ENCODE data around the gene LRRC27. TPM values are rescaled to one million over a fixed set of nuclear protein-coding genes. Genes with fewer than 3 reads are reported as not detected.

The LRRC27 gene
- total and polyA plus RNA-seq, 2 of the 4 experiments (the other 2 are of a cell fraction), result 3.8 to 5.3 TPM

DNA sequence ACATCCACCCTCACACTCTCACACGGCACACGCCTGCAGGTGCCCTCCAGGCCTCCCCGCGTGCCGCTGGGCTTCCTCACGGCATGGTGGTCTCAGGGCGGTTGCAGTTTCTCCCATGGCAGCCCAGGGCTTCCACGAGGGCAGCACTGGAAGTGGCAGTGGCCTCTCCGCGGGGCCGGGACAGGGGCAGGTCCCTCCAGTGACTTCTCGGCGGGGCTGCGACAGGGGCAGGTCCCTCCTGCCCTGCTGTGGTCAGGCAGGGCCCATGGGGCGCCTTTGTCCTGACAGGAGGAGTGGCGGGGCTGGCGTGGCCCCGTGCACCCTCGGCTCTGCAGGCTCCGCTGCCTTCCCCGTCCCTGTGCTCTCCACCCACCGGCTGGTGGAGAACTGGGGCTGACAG lies 84.0 kb downstream of the LRRC27 start:
- POLR2A ChIA-PET (ENCODE audit: unreplicated experiment), result no interaction called here
- Histone ChIP-seq H2BK5ac (ENCODE audit: low read depth, low read length, poor library complexity, severe bottlenecking) (no peak overlapping the region), H3K36me3 (ENCODE audit: control insufficient read depth, insufficient read depth, low read length) (no peaks in the 10 kb centered on the region), H3K4ac (ENCODE audit: low read depth, low read length) (no peak overlapping the region), H2AK9ac (replicated peaks; ENCODE audit: low read depth, low read length, poor library complexity) (no peak overlapping the region), H2AFZ (replicated peaks; ENCODE audit: low read length, poor library complexity) (peak overlapping the region; percentile 43), H2BK120ac (ENCODE audit: low read depth, low read length) (no peak overlapping the region), H3K4me1 (ENCODE audit: control insufficient read depth, insufficient read depth, low read length) (peaks cover 1% of the 10 kb centered on the region; the same call in 1 of the 2 replicates), H3K56ac (ENCODE audit: extremely low read depth, insufficient read depth, low read length) (no peak overlapping the region), H3K9me3 (ENCODE audit: control insufficient read depth, insufficient read depth, low read length) (no peaks in the 10 kb centered on the region), H3K27me3 (ENCODE audit: control insufficient read depth, insufficient read depth, low read length) (no peaks in the 10 kb centered on the region), H3K9me1 (ENCODE audit: insufficient read depth, low read length) (peaks cover 9% of the 10 kb centered on the region), H4K8ac (ENCODE audit: low read depth in 2 of 2, low read length in 2 of 2) (no peak overlapping the region), H3K27ac (ENCODE audit: insufficient read depth, low read length) (no peak overlapping the region), H3K79me1 (ENCODE audit: low read depth in 1 of 2, low read length in 2 of 2) (peaks cover 0 to 11% of the 10 kb centered on the region in 2 experiments; a peak in 2 of 4 replicates), H3K18ac (ENCODE audit: low read depth, low read length) (no peak overlapping the region), H2AK5ac (ENCODE audit: low read depth, low read length) (no peak overlapping the region), H3K4me2 (ENCODE audit: low read depth, low read length) (no peak overlapping the region), H3K14ac (replicated peaks; ENCODE audit: low read depth, low read length) (no peak overlapping the region), H2BK20ac (ENCODE audit: low read depth, low read length) (no peak overlapping the region), H4K5ac (ENCODE audit: low read depth, low read length) (no peak overlapping the region), H3K4me3 (ENCODE audit: insufficient read depth, low read depth, low read length) (no peak overlapping the region), H2BK15ac (ENCODE audit: low read depth, low read length) (no peak overlapping the region), H3K23ac (ENCODE audit: low read depth, low read length) (no peak overlapping the region), H4K20me1 (ENCODE audit: insufficient read depth, low read length) (peaks cover 12% of the 10 kb centered on the region), H3K9ac (ENCODE audit: low read depth, low read length) (no peak overlapping the region), H4K91ac (ENCODE audit: insufficient read depth, low read depth, low read length) (no peak overlapping the region)
- dilution Hi-C loops (cut with HindIII; ENCODE audit: low sequenced_read_pairs, unreplicated experiment) (no loop called here), intact Hi-C loops (cut with micrococcal nuclease) (no loop called here), in situ Hi-C loops (cut with MboI; ENCODE audit: low sequenced_read_pairs) (no loop called here)
- no peak for DNase-seq
- BruUV-seq (replicated peaks), result no TSS peak
- CTCF ChIA-PET, result no interaction called here
- WGBS, 2 experiments (ENCODE audit: extremely low coverage in 2 of 2, insufficient read length in 1 of 2), result 84% methylated on average over 7 of the region's 22 CpGs; no CpG with 5 or more reads in 1 of the 2 experiments
- ATAC-seq (ENCODE audit: low read depth), result no peak
- TF ChIP-seq RCOR1 (IDR thresholded peaks at IDR 0.05; ENCODE audit: insufficient replicate concordance, low read length) (no peak), RAD21 (IDR thresholded peaks at IDR 0.05; ENCODE audit: low read length) (no peak), FOS (IDR thresholded peaks at IDR 0.05; ENCODE audit: low read depth, low read length) (no peak), POLR2A (IDR thresholded peaks at IDR 0.05; ENCODE audit: low read depth, low read length) (no peak), CEBPB (IDR thresholded peaks at IDR 0.05; ENCODE audit: low read depth, low read length) (no peak), MAZ (IDR thresholded peaks at IDR 0.05; ENCODE audit: borderline replicate concordance, low read depth, low read length) (no peak), NFE2L2 (IDR thresholded peaks at IDR 0.05; ENCODE audit: low read depth, low read length) (no peak), BHLHE40 (IDR thresholded peaks at IDR 0.05; ENCODE audit: low read depth, low read length) (no peak)
- TF ChIP-seq, protein P1, sequence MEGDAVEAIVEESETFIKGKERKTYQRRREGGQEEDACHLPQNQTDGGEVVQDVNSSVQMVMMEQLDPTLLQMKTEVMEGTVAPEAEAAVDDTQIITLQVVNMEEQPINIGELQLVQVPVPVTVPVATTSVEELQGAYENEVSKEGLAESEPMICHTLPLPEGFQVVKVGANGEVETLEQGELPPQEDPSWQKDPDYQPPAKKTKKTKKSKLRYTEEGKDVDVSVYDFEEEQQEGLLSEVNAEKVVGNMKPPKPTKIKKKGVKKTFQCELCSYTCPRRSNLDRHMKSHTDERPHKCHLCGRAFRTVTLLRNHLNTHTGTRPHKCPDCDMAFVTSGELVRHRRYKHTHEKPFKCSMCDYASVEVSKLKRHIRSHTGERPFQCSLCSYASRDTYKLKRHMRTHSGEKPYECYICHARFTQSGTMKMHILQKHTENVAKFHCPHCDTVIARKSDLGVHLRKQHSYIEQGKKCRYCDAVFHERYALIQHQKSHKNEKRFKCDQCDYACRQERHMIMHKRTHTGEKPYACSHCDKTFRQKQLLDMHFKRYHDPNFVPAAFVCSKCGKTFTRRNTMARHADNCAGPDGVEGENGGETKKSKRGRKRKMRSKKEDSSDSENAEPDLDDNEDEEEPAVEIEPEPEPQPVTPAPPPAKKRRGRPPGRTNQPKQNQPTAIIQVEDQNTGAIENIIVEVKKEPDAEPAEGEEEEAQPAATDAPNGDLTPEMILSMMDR (conservative IDR thresholded peaks at IDR 0.05; ENCODE audit: low read depth, low read length), result no peak
- TF ChIP-seq, protein P2, sequence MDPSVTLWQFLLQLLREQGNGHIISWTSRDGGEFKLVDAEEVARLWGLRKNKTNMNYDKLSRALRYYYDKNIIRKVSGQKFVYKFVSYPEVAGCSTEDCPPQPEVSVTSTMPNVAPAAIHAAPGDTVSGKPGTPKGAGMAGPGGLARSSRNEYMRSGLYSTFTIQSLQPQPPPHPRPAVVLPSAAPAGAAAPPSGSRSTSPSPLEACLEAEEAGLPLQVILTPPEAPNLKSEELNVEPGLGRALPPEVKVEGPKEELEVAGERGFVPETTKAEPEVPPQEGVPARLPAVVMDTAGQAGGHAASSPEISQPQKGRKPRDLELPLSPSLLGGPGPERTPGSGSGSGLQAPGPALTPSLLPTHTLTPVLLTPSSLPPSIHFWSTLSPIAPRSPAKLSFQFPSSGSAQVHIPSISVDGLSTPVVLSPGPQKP (IDR thresholded peaks at IDR 0.05; ENCODE audit: borderline replicate concordance, low read depth, low read length), result no peak
